Hematopoietic multipotent progenitor cell treated with erythropoietin and hydrocortisone succinate and interleukin-3 and kit ligand, for 8 days (in vitro differentiated cells): ENCODE results near the gene SHOC1.
"Not testable (repeated sequence)": the region's sequence is repeated elsewhere in the genome, so short reads cannot be mapped to it uniquely, and the experiment has no call there.

ENCODE experiments used
- DNase-seq: peaks from one replicate; pipeline ENCODE4 v3.0.0-alpha.2; 2015

SHOC1 gene

GRCh38 chr9:111794835-111795556 is at the start of gene SHOC1:
Gene SHOC1 (minus strand): TSS chr9:111794937. CDS start chr9:111791418, 3,519 bp downstream.
- no peak for DNase-seq

- DNase-seq: no peak
These were observed 49.2 kb upstream of the SHOC1 start for GRCh38 chr9:111843971-111844370.

- DNase-seq: no peak
These were observed 47.6 kb upstream of the SHOC1 start for GRCh38 chr9:111842313-111842712.

GRCh38 chr9:111840442-111840841 is 45.7 kb upstream of the SHOC1 start:
- no peak for DNase-seq

- no peak for DNase-seq
These were observed 45.2 kb upstream of the SHOC1 start for GRCh38 chr9:111839987-111840386.

- DNase-seq: no peak
These were observed 44.6 kb upstream of the SHOC1 start for GRCh38 chr9:111839387-111839786.

GRCh38 chr9:111838439-111838838 is 43.7 kb upstream of the SHOC1 start:
- DNase-seq: no peak

GRCh38 chr9:111836311-111836710 is 41.6 kb upstream of the SHOC1 start:
- no peak for DNase-seq

GRCh38 chr9:111833941-111834340 is 39.2 kb upstream of the SHOC1 start:
- no peak for DNase-seq

GRCh38 chr9:111832449-111832848 is 37.7 kb upstream of the SHOC1 start:
- DNase-seq: no peak

- no peak for DNase-seq
These were observed 36.8 kb upstream of the SHOC1 start for GRCh38 chr9:111831371-111832108.

- DNase-seq: peak; percentile 28
These were observed 33.5 kb upstream of the SHOC1 start for GRCh38 chr9:111828193-111828592.

GRCh38 chr9:111825468-111826145 is 30.9 kb upstream of the SHOC1 start:
- no peak for DNase-seq

- DNase-seq: no peak
These were observed 26.3 kb upstream of the SHOC1 start for GRCh38 chr9:111821006-111821528.

GRCh38 chr9:111819360-111819759 is 24.6 kb upstream of the SHOC1 start:
- no peak for DNase-seq

GRCh38 chr9:111815285-111816070 is 20.7 kb upstream of the SHOC1 start:
- no peak for DNase-seq

GRCh38 chr9:111812337-111812736 is 17.6 kb upstream of the SHOC1 start:
- no peak for DNase-seq

GRCh38 chr9:111810908-111811307 is 16.2 kb upstream of the SHOC1 start:
- DNase-seq: no peak

- DNase-seq: not testable (repeated sequence)
These were observed 15.7 kb upstream of the SHOC1 start for GRCh38 chr9:111810415-111810814.

GRCh38 chr9:111807197-111807596 is 12.5 kb upstream of the SHOC1 start:
- DNase-seq: no peak

GRCh38 chr9:111806259-111806658 is 11.5 kb upstream of the SHOC1 start:
- DNase-seq: no peak

- DNase-seq: no peak
These were observed 11.1 kb upstream of the SHOC1 start for GRCh38 chr9:111805830-111806241.

GRCh38 chr9:111805262-111805661 is 10.5 kb upstream of the SHOC1 start:
- DNase-seq: no peak
